Endothelial cell of umbilical vein (primary cell): ENCODE results near the gene CMSS1. TPM values are rescaled to one million over a fixed set of nuclear protein-coding genes. Genes with fewer than 3 reads are reported as not detected.

Experiments
- BruUV-seq: library from RNA; stranded (reverse); fragments of 400-500 nt; replicated peaks from 2 replicates; lab custom pipeline; 2021; lab: Mats Ljungman, UMichigan
- CTCF ChIA-PET: fragments of 300-600, 350-600 bp; sonication (Branson Sonifier 250); formaldehyde crosslinking; loops from one replicate; lab custom pipeline; 2021; ENCODE audit warnings: antibody characterized with exemption, inconsistent platforms; lab: Charles Lee
- POLR2A ChIA-PET: fragments of 300-600, 350-600 bp; sonication (Branson Sonifier 250); formaldehyde crosslinking; loops from one replicate; lab custom pipeline; 2021; ENCODE audit warnings: antibody characterized with exemption, inconsistent platforms; lab: Charles Lee
- DNase-seq: peaks from one replicate; pipeline ENCODE4 v3.0.0-alpha.2; 2011; ENCODE audit warnings: low read depth, low spot score
- FAIRE-seq: peaks from 2 replicates; lab custom pipeline; 2011; peaks lifted over from hg19 to GRCh38; lab: Jason Lieb, UNC
- H2AFZ ChIP-seq: 2 replicates; pipeline ENCODE4 v1.6.0; 2012; ENCODE audit warnings: low read depth, low read length, control low read depth, inconsistent platforms
- H3K27ac ChIP-seq: 2 replicates; pipeline ENCODE4 v1.5.1; 2011; ENCODE audit warnings: low read depth, mild to moderate bottlenecking, control low read depth, low read length, moderate library complexity; ENCODE audit not compliant: insufficient read depth
- H3K27me3 ChIP-seq, 2 experiments: 2 replicates each; pipeline versions ENCODE4 v1.6.0 to v1.6.1; 2011; ENCODE audit warnings: low read length in 2 of 2, mixed read lengths in 1 of 2; ENCODE audit not compliant: control insufficient read depth in 2 of 2, insufficient read depth in 2 of 2
- H3K36me3 ChIP-seq, 2 experiments: 2 replicates in 1 of 2; 3 replicates in 1 of 2; pipeline ENCODE4 v1.5.1; 2011; ENCODE audit warnings: low read length in 2 of 2, mild to moderate bottlenecking in 1 of 2, moderate library complexity in 1 of 2; ENCODE audit not compliant: control insufficient read depth in 2 of 2, insufficient read depth in 2 of 2; ENCODE audit errors: extremely low read depth in 1 of 2
- H3K4me1 ChIP-seq: 3 replicates; pipeline ENCODE4 v1.5.1; 2011; ENCODE audit warnings: mild to moderate bottlenecking, low read length; ENCODE audit not compliant: control insufficient read depth, insufficient read depth; ENCODE audit errors: extremely low read depth
- H3K4me2 ChIP-seq: 2 replicates; pipeline ENCODE4 v1.6.1; 2011; ENCODE audit warnings: low read length, control low read depth, mixed read lengths; ENCODE audit not compliant: insufficient read depth
- H3K4me3 ChIP-seq, 3 experiments: fragments of 200-600 bp in 1 of 3; sonication (generic), shearing (Covaris generic) in 1 of 3; replicated peaks in 1 of 3; 2 replicates each; pipeline ENCODE4 v1.5.1; 2011 to 2016; ENCODE audit warnings: control low read depth in 3 of 3, low read length in 3 of 3, mild to moderate bottlenecking in 2 of 3, inconsistent platforms in 1 of 3, low read depth in 1 of 3, moderate library complexity in 1 of 3; ENCODE audit not compliant: insufficient read depth in 1 of 3
- H3K79me2 ChIP-seq: 2 replicates; pipeline ENCODE4 v1.6.0; 2012; ENCODE audit warnings: low read length, inconsistent platforms; ENCODE audit not compliant: control insufficient read depth, insufficient read depth
- H3K9ac ChIP-seq: replicated peaks from 2 replicates; pipeline ENCODE3; 2011; ENCODE audit warnings: low read length, control low read depth; ENCODE audit not compliant: insufficient read depth; ENCODE audit errors: extremely low read depth
- H3K9me1 ChIP-seq: replicated peaks from 3 replicates; pipeline ENCODE4 v1.6.0; 2011; ENCODE audit warnings: mild to moderate bottlenecking, low read length; ENCODE audit not compliant: control insufficient read depth, insufficient read depth; ENCODE audit errors: extremely low read depth
- H3K9me3 ChIP-seq: replicated peaks from 2 replicates; pipeline ENCODE4 v1.5.1; 2012; ENCODE audit warnings: low read length, inconsistent platforms; ENCODE audit not compliant: control insufficient read depth, insufficient read depth
- H4K20me1 ChIP-seq: replicated peaks from 2 replicates; pipeline ENCODE3; 2011; ENCODE audit warnings: mild to moderate bottlenecking, low read length; ENCODE audit not compliant: control insufficient read depth, insufficient read depth; ENCODE audit errors: extremely low read depth
- CTCF ChIP-seq, 2 donors: IDR thresholded peaks; 1 replicate in 1 of 2; 2 replicates in 1 of 2; pipeline ENCODE4 v1.5.1; 2011; ENCODE audit warnings: low read length in 2 of 2, mild to moderate bottlenecking in 2 of 2, moderate library complexity in 2 of 2, control low read depth in 1 of 2, inconsistent platforms in 1 of 2, low read depth in 1 of 2; ENCODE audit not compliant: insufficient read depth in 1 of 2; ENCODE audit errors: extremely low read depth in 1 of 2
- EZH2 ChIP-seq: IDR thresholded peaks from 2 replicates; pipeline ENCODE4 v1.6.1; 2012; ENCODE audit warnings: borderline replicate concordance, low read depth, mild to moderate bottlenecking, moderate library complexity, low read length, inconsistent platforms; ENCODE audit not compliant: severe bottlenecking
- FOS ChIP-seq: IDR thresholded peaks from 2 replicates; pipeline ENCODE4 v1.6.1; 2011; ENCODE audit warnings: mild to moderate bottlenecking, low read length, moderate library complexity, borderline replicate concordance; ENCODE audit not compliant: insufficient read depth
- GATA2 ChIP-seq: IDR thresholded peaks from 2 replicates; pipeline ENCODE4 v1.7.0; 2011; ENCODE audit warnings: low read depth, mild to moderate bottlenecking, moderate library complexity, mixed read lengths, low read length; ENCODE audit not compliant: insufficient read length, insufficient read depth
- JUN ChIP-seq: IDR thresholded peaks from 2 replicates; pipeline ENCODE4 v1.6.1; 2011; ENCODE audit warnings: borderline replicate concordance, low read depth; ENCODE audit not compliant: insufficient read length, insufficient read depth
- MAX ChIP-seq: IDR thresholded peaks from 2 replicates; pipeline ENCODE4 v1.6.1; 2011; ENCODE audit not compliant: insufficient read depth, insufficient read length
- MYC ChIP-seq: IDR thresholded peaks from one replicate; pipeline ENCODE4 v1.6.1; 2011; ENCODE audit warnings: mild to moderate bottlenecking, low read depth, low read length
- POLR2A ChIP-seq: IDR thresholded peaks from 2 replicates; pipeline ENCODE4 v1.6.1; 2012; ENCODE audit warnings: low read depth, mild to moderate bottlenecking, control low read depth, low read length
- POLR2AphosphoS5 ChIP-seq: IDR thresholded peaks from 2 replicates; pipeline ENCODE4 v1.6.1; 2012; ENCODE audit warnings: low read depth, mild to moderate bottlenecking, control low read depth, low read length, moderate library complexity; ENCODE audit not compliant: insufficient read depth
- dilution Hi-C: fragments of 300-500 bp; cut with MboI; formaldehyde crosslinking; loops from one replicate; pipeline ENCODE4 v1.15.0; 2019; ENCODE audit warnings: low sequenced_read_pairs; ENCODE audit not compliant: extremely low pct_ligation_motif_present
- intact Hi-C: fragments of 100-400 bp; cut with micrococcal nuclease; formaldehyde crosslinking; loops from one replicate; pipeline ENCODE4 v1.10.0; 2022
- polyA plus RNA-seq, 4 experiments: library from polyadenylated mRNA; depleted of rRNA in 3 of 4; stranded (reverse) in 3 of 4; unstranded in 1 of 4; fragments of >200 nt; gene quantifications; 2 replicates each; pipeline versions ENCODE4 v1.2.1 to v1.2.3, GENCODE V29; 2011 to 2012; ENCODE audit warnings: missing spikeins in 1 of 4
- total RNA-seq: library from RNA; stranded (reverse); gene quantifications from 2 replicates; pipeline ENCODE4 v1.2.3, GENCODE V29; 2021

The CMSS1 gene
- total and polyA plus RNA-seq, 2 donors (not counting 3 experiments of a cell fraction or from before 2014, with no cell fraction given) = 9.7 to 60.6 TPM

- H3K4me3 ChIP-seq = no peak overlapping the region
- no peaks in the 10 kb centered on the region for H3K27me3 ChIP-seq
- CTCF ChIA-PET = interaction anchor here (1.1 kb wide), 1 partner anchor 57 kb away, joined by 3 read pairs; no protein-coding TSS in a partner anchor
- POLR2A ChIA-PET = no interaction called here
- H3K27ac ChIP-seq = no peak overlapping the region
- no peak overlapping the region for H2AFZ ChIP-seq
- intact Hi-C loops = no loop called here
- H3K9ac ChIP-seq = no peak overlapping the region
- no peaks in the 10 kb centered on the region for H3K36me3 ChIP-seq
- no TSS peak for BruUV-seq
- H3K4me2 ChIP-seq = no peak overlapping the region
- H3K9me3 ChIP-seq = peaks cover 5% of the 10 kb centered on the region
- no peaks in the 10 kb centered on the region for H3K9me1 ChIP-seq
- dilution Hi-C loops = no loop called here
- no peaks in the 10 kb centered on the region for H3K79me2 ChIP-seq
- FAIRE-seq = no peak
- DNase-seq = no peak
- H3K4me1 ChIP-seq = peaks cover 17% of the 10 kb centered on the region
- TF ChIP-seq CTCF (IDR thresholded peaks at IDR 0.05; ENCODE audit: extremely low read depth in 1 of 2, insufficient read depth in 1 of 2, low read depth in 1 of 2, low read length in 2 of 2) (no peak), POLR2A (no peak), JUN (no peak), POLR2AphosphoS5 (no peak), GATA2 (no peak), FOS (no peak), MAX (no peak), MYC (no peak), EZH2 (no peak)
- H4K20me1 ChIP-seq = no peaks in the 10 kb centered on the region
Observed at GRCh38 chr3:100154171-100154570, 336.5 kb downstream of the CMSS1 start.
